HUES6 (cell line): Measurements from ENCODE around the gene GPC6.

Experiments
- H3K27ac ChIP-seq: 2 replicates; pipeline ENCODE4 v1.7.0; 2013; ENCODE audit warnings: low read depth, mild to moderate bottlenecking, low read length, inconsistent platforms
- H3K27me3 ChIP-seq: 2 replicates; pipeline ENCODE4 v1.6.1; 2013; ENCODE audit warnings: low read length; ENCODE audit not compliant: control insufficient read depth, insufficient read depth
- H3K36me3 ChIP-seq: 2 replicates; pipeline ENCODE4 v1.6.1; 2013; ENCODE audit warnings: low read length; ENCODE audit not compliant: control insufficient read depth, insufficient read depth
- H3K4me1 ChIP-seq: 2 replicates; pipeline ENCODE4 v1.6.1; 2013; ENCODE audit warnings: low read length; ENCODE audit not compliant: control insufficient read depth, insufficient read depth
- H3K4me3 ChIP-seq: 2 replicates; pipeline ENCODE4 v1.5.1; 2013; ENCODE audit warnings: low read depth, low read length
- H3K9ac ChIP-seq: one replicate; pipeline ENCODE4 v1.6.1; 2013; ENCODE audit warnings: mild to moderate bottlenecking, low read length
- H3K9me3 ChIP-seq: 2 replicates; pipeline ENCODE4 v1.6.1; 2013; ENCODE audit warnings: low read depth, low read length; ENCODE audit not compliant: control insufficient read depth, insufficient read depth

The GPC6 gene

DNA sequence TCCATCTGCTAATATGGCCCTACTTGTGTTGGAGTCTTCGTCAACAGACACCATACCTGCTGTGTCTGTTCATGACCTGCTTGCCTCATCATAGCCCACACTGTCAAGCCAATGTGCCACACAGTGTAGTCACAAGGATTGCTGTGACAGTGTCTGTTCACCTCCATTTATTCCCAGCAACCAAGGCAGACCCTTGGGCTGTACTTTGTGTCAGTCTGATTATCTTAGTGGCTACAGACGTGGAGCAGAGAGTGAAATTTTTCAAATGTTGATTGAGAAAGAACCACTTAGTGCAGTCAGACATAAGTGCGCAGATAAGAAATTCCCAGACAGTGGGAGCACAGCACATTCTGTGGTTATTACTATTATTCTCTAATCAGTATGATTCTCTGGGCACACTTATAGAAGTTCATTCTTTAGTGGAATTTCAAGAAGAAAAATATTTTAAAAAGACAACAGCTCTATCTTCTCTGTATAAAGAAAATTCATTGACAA lies 184.6 kb downstream of the GPC6 start:
- no peaks in the 10 kb centered on the region for H3K27me3 ChIP-seq
- H3K9me3 ChIP-seq: no peaks in the 10 kb centered on the region

GRCh38 chr13:93412676-93413075 lies 186.1 kb downstream of the GPC6 start:
- H3K27me3 ChIP-seq: no peaks in the 10 kb centered on the region
- H3K27ac ChIP-seq: no peak overlapping the region
- no peaks in the 10 kb centered on the region for H3K36me3 ChIP-seq
- H3K4me3 ChIP-seq: no peak overlapping the region
- H3K4me1 ChIP-seq: peaks cover 14% of the 10 kb centered on the region
- H3K9me3 ChIP-seq: no peaks in the 10 kb centered on the region
- H3K9ac ChIP-seq: no peak overlapping the region

More for the DNA sequence above, 184.6 kb downstream of the GPC6 start:
- no peaks in the 10 kb centered on the region for H3K36me3 ChIP-seq
- H3K27ac ChIP-seq: no peak overlapping the region
- H3K9ac ChIP-seq: no peak overlapping the region
- H3K4me3 ChIP-seq: no peak overlapping the region
- H3K4me1 ChIP-seq: peaks cover 14% of the 10 kb centered on the region

DNA sequence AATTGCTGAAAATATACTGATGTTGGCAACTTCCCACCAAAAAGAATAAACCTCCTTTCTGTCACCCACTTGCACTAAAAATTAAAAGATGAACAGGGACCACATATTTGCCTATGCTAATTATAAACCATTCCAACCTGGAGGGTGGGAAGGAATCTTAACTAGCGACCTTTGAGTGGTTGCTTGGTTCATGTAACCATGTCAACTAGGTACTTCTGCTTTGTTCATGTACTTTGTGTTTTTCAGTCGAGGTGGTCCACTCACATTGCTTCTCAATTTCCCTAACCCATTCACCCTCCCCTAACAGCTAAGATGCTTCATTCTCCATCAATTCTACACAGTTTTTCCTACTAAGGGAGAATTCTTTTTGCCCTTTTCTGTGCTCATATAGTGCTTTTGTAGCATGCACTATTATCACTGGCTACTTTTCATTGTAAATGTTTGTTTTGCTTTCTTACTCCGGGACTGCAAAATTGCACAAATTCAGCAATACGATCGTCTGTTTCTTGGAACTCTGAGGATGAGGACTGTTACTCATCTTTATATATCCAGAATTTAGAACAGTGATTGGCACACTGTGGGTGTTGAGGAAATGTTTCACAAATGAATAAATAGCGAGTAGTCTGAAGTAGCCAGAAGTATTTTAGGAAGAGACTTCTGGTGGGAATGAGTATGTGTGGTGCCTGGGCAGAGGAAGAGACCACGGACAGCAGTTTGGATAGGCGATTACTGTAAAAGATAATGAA lies 187.5 kb downstream of the GPC6 start:
- Histone ChIP-seq H3K27ac (0 out of 2 replicates have a peak overlapping the region, but pooled peaks have one; percentile 22), H3K27me3 (no peaks in the 10 kb centered on the region), H3K36me3 (no peaks in the 10 kb centered on the region), H3K9ac (no peak overlapping the region), H3K9me3 (no peaks in the 10 kb centered on the region), H3K4me3 (no peak overlapping the region), H3K4me1 (peaks cover 17% of the 10 kb centered on the region)

GRCh38 chr13:93416736-93417355 lies 190.2 kb downstream of the GPC6 start:
- H3K9ac ChIP-seq: no peak overlapping the region
- H3K36me3 ChIP-seq: no peaks in the 10 kb centered on the region
- H3K4me1 ChIP-seq: peaks cover 38% of the 10 kb centered on the region
- H3K4me3 ChIP-seq: no peak overlapping the region
- no peaks in the 10 kb centered on the region for H3K9me3 ChIP-seq
- no peak overlapping the region for H3K27ac ChIP-seq
- no peaks in the 10 kb centered on the region for H3K27me3 ChIP-seq

- Histone ChIP-seq H3K9me3 (no peaks in the 10 kb centered on the region), H3K27me3 (no peaks in the 10 kb centered on the region), H3K4me3 (no peak overlapping the region), H3K4me1 (peaks cover 38% of the 10 kb centered on the region), H3K9ac (no peak overlapping the region), H3K36me3 (no peaks in the 10 kb centered on the region), H3K27ac (no peak overlapping the region)
Measured at GRCh38 chr13:93418398-93418797, 191.8 kb downstream of the GPC6 start.

GRCh38 chr13:93420206-93420605 lies 193.6 kb downstream of the GPC6 start:
- peaks cover 24% of the 10 kb centered on the region for H3K4me1 ChIP-seq
- no peaks in the 10 kb centered on the region for H3K36me3 ChIP-seq
- no peak overlapping the region for H3K27ac ChIP-seq
- H3K4me3 ChIP-seq: no peak overlapping the region
- H3K9me3 ChIP-seq: no peaks in the 10 kb centered on the region
- H3K27me3 ChIP-seq: no peaks in the 10 kb centered on the region
- H3K9ac ChIP-seq: no peak overlapping the region

- no peaks in the 10 kb centered on the region for H3K27me3 ChIP-seq
- H3K9ac ChIP-seq: no peak overlapping the region
- no peak overlapping the region for H3K27ac ChIP-seq
- no peaks in the 10 kb centered on the region for H3K9me3 ChIP-seq
- no peak overlapping the region for H3K4me3 ChIP-seq
- no peaks in the 10 kb centered on the region for H3K36me3 ChIP-seq
- peaks cover 24% of the 10 kb centered on the region for H3K4me1 ChIP-seq
Measured at GRCh38 chr13:93420887-93421286, 194.3 kb downstream of the GPC6 start.

GRCh38 chr13:93422980-93423543 lies 196.5 kb downstream of the GPC6 start:
- H3K27me3 ChIP-seq: no peaks in the 10 kb centered on the region
- H3K4me3 ChIP-seq: no peak overlapping the region
- H3K4me1 ChIP-seq: peaks cover 24% of the 10 kb centered on the region
- no peak overlapping the region for H3K9ac ChIP-seq
- H3K9me3 ChIP-seq: no peaks in the 10 kb centered on the region; the same call in 1 of the 2 replicates
- H3K27ac ChIP-seq: no peak overlapping the region
- no peaks in the 10 kb centered on the region for H3K36me3 ChIP-seq

- Histone ChIP-seq H3K27me3 (no peaks in the 10 kb centered on the region), H3K36me3 (no peaks in the 10 kb centered on the region), H3K9ac (no peak overlapping the region)
Measured at GRCh38 chr13:93425411-93425810, 198.8 kb downstream of the GPC6 start.

DNA sequence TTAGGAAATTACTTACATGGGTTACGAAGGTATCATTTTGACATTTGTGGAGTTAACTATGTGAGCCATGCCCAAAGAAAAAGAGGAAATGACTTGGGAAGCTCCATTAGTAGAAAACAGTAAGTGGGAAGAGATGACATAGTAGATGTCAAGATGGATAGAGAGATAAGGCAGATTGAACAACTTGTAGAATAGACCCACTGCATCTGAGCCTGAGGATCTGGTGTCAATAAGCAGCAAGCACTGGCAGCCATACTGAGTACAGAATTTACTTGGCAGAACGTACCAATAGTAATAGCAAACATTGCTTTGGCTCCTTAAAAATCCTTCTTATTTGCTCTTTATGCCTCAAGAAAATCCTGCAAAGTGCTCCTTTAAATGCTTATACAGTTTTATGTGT lies 203.8 kb downstream of the GPC6 start:
- Histone ChIP-seq H3K27me3 (no peaks in the 10 kb centered on the region), H3K4me3 (no peak overlapping the region), H3K9me3 (no peaks in the 10 kb centered on the region; the same call in 1 of the 2 replicates), H3K36me3 (no peaks in the 10 kb centered on the region), H3K27ac (no peak overlapping the region), H3K9ac (no peak overlapping the region), H3K4me1 (no peaks in the 10 kb centered on the region)

More at GRCh38 chr13:93425411-93425810, 198.8 kb downstream of the GPC6 start:
- Histone ChIP-seq H3K27ac (no peak overlapping the region), H3K9me3 (no peaks in the 10 kb centered on the region; the same call in 1 of the 2 replicates), H3K4me1 (peaks cover 8% of the 10 kb centered on the region), H3K4me3 (no peak overlapping the region)

GRCh38 chr13:93435651-93436050 lies 209.0 kb downstream of the GPC6 start:
- no peaks in the 10 kb centered on the region for H3K27me3 ChIP-seq
- H3K9ac ChIP-seq: no peak overlapping the region
- no peak overlapping the region for H3K4me3 ChIP-seq
- H3K9me3 ChIP-seq: peaks cover 6% of the 10 kb centered on the region; the same call in 1 of the 2 replicates
- no peaks in the 10 kb centered on the region for H3K36me3 ChIP-seq
- no peak overlapping the region for H3K27ac ChIP-seq
- H3K4me1 ChIP-seq: no peaks in the 10 kb centered on the region
